Peyer's patch (tissue), 4 donors: ENCODE results near the gene FNBP1L.

ENCODE experiments used
- CTCF ChIP-seq, 6 experiments: fragments of 450-650 bp in 4 of 6; fragments of 200-600 bp in 2 of 6; sonication (generic) in 1 of 6; IDR thresholded peaks; one replicate each; pipeline ENCODE4 v1.5.1; 2017 to 2019; ENCODE audit warnings: antibody characterized with exemption in 6 of 6, mild to moderate bottlenecking in 3 of 6, moderate library complexity in 1 of 6
- POLR2A ChIP-seq, 2 donors: fragments of 450-650 bp; IDR thresholded peaks; one replicate each; pipeline ENCODE4 v1.5.1; 2017; ENCODE audit warnings: antibody characterized with exemption in 2 of 2, mild to moderate bottlenecking in 2 of 2, moderate library complexity in 2 of 2

- TF ChIP-seq CTCF (IDR thresholded peaks at IDR 0.05) (no peak), POLR2A (IDR thresholded peaks at IDR 0.05) (no peak)
These were observed 23.4 kb downstream of the FNBP1L start for GRCh38 chr1:93471284-93471683.
